Mucosa of rectum (tissue), 2 donors: ENCODE measurements around the gene RBM15.

Experiments used
- H3K27ac ChIP-seq, 2 donors: one replicate each; pipeline ENCODE4 v1.7.0; 2013; ENCODE audit warnings: inconsistent platforms in 2 of 2, low read depth in 2 of 2, low read length in 2 of 2
- H3K27me3 ChIP-seq, 2 donors: one replicate each; pipeline ENCODE4 v1.7.0; 2013; ENCODE audit warnings: low read length in 2 of 2; ENCODE audit not compliant: control insufficient read depth in 2 of 2, insufficient read depth in 2 of 2
- H3K36me3 ChIP-seq, 2 donors: one replicate each; pipeline ENCODE4 v1.7.0; 2013; ENCODE audit warnings: low read length in 2 of 2; ENCODE audit not compliant: control insufficient read depth in 2 of 2, insufficient read depth in 2 of 2
- H3K4me1 ChIP-seq, 2 donors: one replicate each; pipeline ENCODE4 v1.7.0; 2013; ENCODE audit warnings: low read length in 2 of 2, mild to moderate bottlenecking in 1 of 2; ENCODE audit not compliant: control insufficient read depth in 2 of 2, insufficient read depth in 2 of 2
- H3K4me3 ChIP-seq, 2 donors: one replicate each; pipeline ENCODE4 v1.7.0; 2013; ENCODE audit warnings: low read length in 2 of 2
- H3K9ac ChIP-seq, 2 donors: one replicate each; pipeline ENCODE4 v1.7.0; 2013; ENCODE audit warnings: low read length in 2 of 2, low read depth in 1 of 2, mild to moderate bottlenecking in 1 of 2
- H3K9me3 ChIP-seq, 2 donors: one replicate each; pipeline ENCODE4 v1.7.0; 2013; ENCODE audit warnings: low read length in 2 of 2; ENCODE audit not compliant: control insufficient read depth in 2 of 2
- donor health status: healthy.
- donor health status: Normal muscosa, but diverticular disease.

The RBM15 gene

DNA sequence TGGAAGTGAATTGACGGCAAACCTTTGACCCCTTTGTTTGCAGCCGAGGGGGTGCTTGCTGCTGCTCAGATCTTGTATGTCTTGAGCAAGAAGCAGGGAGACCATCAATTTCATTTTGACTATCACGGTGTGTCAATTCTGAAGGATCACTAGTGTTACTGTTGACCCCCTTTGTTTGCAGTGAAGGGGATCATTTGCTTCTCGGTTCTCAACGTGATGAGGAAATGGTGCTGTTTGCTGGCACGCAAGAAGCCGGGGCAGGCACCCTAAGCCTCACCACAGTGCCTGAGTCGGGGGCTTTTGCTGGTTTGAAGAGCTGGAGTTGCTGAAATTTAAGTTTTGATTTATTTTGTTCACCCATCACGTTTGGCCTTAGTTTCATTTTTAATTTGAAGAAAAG, 7.5 kb downstream of the RBM15 start:
- no peak overlapping the region for H3K9ac ChIP-seq
- peaks cover 22 to 28% of the 10 kb centered on the region in 2 donors for H3K4me1 ChIP-seq
- H3K4me3 ChIP-seq = no peak overlapping the region

DNA sequence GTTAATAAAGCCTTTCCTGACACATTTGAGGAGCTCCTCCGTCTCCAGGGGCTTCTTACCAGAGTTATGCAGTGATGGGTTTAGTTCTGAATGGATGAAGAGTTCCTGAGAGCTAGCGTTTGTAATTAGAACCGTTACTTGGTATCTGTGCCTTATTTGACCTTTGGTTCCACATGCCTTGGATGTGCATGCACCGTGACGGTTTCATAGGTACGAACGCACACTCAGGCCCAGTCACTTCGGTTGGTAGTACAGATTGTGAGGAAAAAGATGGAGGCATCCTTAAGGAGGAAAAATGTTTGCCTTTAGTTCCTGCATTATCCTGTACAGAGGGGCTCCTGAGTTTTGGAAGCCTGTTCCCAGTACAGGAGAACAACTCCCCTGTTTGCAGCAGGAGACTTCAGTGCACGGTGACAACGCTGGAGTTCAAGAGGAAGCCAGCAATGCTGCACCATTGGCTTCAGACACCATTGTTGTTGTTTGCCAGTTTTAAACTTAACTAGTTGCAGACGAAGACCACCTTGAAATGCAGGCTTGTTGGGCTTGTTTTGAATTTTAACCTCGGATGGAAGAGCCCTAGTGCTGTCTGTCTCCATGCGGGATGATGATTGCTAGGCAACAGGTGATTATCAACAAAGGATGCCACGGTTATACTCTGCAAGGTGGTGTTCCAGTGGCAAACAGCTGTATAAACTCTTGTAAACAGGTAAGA, 8.2 kb downstream of the RBM15 start:
- Histone ChIP-seq H3K9me3 (no peaks in the 10 kb centered on the region), H3K27me3 (no peaks in the 10 kb centered on the region), H3K4me3 (no peak overlapping the region), H3K27ac (no peak overlapping the region), H3K9ac (no peak overlapping the region), H3K36me3 (peaks cover 15 to 20% of the 10 kb centered on the region in 2 donors), H3K4me1 (peaks cover 16 to 23% of the 10 kb centered on the region in 2 donors)

More for the DNA sequence above, 7.5 kb downstream of the RBM15 start:
- Histone ChIP-seq H3K27ac (no peak overlapping the region), H3K9me3 (no peaks in the 10 kb centered on the region), H3K36me3 (peaks cover 16 to 24% of the 10 kb centered on the region in 2 donors), H3K27me3 (no peaks in the 10 kb centered on the region)

DNA sequence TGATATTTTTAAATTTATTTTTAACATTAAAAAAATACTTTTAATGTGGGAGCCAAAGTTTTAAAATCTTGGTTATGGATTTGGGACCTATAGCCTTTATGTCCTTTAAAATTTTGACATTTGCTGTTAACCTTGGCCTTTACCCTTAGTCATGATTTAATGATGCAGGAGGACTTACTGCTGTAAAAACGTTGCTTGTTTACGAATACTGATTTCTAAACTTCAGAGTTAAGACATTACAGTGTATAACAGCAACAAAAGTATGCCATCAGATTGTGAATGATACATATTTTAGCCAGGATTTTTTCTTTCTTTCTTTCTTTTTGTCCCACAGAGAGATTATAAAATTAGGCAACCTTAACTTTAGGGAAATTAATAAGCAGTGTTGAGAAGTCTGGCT, 8.9 kb downstream of the RBM15 start:
- Histone ChIP-seq H3K27me3 (no peaks in the 10 kb centered on the region), H3K27ac (no peak overlapping the region), H3K36me3 (peaks cover 15 to 20% of the 10 kb centered on the region in 2 donors), H3K9ac (no peak overlapping the region), H3K4me3 (no peak overlapping the region), H3K9me3 (no peaks in the 10 kb centered on the region), H3K4me1 (peaks cover 9 to 20% of the 10 kb centered on the region in 2 donors)

DNA sequence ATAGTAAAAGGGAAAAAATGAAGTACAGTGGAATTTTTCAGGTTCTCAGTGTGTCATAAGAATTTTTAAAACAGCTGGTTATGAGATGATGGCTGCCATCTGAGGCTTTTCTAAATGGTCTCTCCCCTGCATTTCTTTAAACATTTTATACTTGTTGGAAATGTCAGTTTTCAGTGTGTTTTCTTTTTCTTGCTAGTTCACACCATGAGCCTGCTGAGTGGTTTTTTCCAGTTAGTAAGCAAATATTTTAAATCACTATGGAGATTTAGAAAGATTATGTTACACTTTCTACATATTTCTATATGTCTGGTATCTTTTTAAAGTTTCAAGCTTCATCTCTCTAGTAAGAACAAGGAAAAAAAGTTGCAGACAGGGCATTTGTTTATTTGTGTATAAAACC, 9.6 kb downstream of the RBM15 start:
- peaks cover 9 to 13% of the 10 kb centered on the region in 2 donors for H3K4me1 ChIP-seq
- H3K36me3 ChIP-seq = peaks cover 15 to 20% of the 10 kb centered on the region in 2 donors
- no peaks in the 10 kb centered on the region for H3K9me3 ChIP-seq
- no peaks in the 10 kb centered on the region for H3K27me3 ChIP-seq
- no peak overlapping the region for H3K27ac ChIP-seq
- no peak overlapping the region for H3K4me3 ChIP-seq
- H3K9ac ChIP-seq = no peak overlapping the region

DNA sequence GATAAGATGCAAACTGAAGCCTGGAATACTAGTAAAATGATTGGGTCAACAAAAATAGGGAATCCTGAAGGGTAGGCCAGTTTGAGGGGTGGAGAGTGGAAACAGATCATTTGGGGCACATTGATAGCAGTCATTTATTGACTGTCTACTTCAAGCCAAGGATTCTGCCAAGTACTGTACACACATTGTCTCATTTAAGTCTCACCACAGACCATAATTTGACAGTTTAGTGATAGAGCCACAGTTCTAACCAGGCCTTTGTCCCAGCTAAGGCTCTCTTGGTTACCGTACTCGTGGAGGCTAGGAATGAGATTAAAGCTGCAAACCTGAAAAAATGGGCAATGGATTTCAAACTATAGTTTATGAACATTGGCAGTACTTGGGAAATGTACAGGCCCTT, 11.2 kb downstream of the RBM15 start:
- peaks cover 15 to 17% of the 10 kb centered on the region in 2 donors for H3K36me3 ChIP-seq
- H3K9ac ChIP-seq = no peak overlapping the region
- no peak overlapping the region for H3K27ac ChIP-seq
- peaks cover 4 to 10% of the 10 kb centered on the region in 2 donors for H3K4me1 ChIP-seq
- no peaks in the 10 kb centered on the region for H3K27me3 ChIP-seq
- H3K9me3 ChIP-seq = no peaks in the 10 kb centered on the region
- no peak overlapping the region for H3K4me3 ChIP-seq

DNA sequence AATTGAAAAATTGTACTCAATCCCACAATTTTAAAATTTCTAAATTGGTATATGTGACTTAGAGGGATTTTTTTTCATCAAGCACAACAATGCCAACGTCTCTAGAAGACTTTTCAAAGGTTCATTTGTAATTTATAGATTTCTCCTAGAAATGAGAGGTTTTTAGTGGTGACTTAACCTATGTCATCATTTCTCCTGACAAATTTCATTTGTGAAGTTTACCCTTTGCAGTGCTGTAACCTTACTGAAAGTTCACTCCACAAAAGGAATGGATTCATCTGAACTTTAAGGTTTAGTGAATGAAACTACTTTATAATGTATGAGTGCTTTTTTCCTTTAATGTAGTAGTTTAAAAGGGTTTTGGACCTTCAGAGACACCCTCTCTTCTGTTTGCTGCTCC, 16.1 kb downstream of the RBM15 start:
- H3K4me1 ChIP-seq = peaks cover 0 to 3% of the 10 kb centered on the region in 2 donors
- no peak overlapping the region for H3K9ac ChIP-seq
- H3K27ac ChIP-seq = no peak overlapping the region
- peaks cover 6 to 10% of the 10 kb centered on the region in 2 donors for H3K36me3 ChIP-seq
- H3K9me3 ChIP-seq = no peaks in the 10 kb centered on the region
- H3K27me3 ChIP-seq = no peaks in the 10 kb centered on the region
- H3K4me3 ChIP-seq = no peak overlapping the region

DNA sequence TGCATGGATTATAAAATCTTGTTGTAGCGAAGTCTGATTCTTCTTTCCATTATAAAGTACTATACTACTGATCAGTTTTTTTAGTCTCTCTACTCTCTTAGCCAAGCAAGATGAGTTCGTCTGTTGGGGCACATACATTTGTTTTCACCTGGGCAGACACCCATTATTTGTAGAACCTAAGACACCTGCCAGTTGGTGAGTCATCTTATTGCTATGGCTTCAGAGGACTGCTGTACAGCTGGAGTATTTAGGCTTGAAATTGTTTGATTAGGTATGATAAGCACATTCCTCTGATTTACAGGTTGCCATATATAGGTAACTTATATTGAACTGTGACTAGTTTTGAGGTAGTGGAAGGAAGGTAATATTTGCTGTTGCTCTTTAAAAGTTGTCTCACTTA, 17.2 kb downstream of the RBM15 start:
- H3K27me3 ChIP-seq = no peaks in the 10 kb centered on the region
- H3K4me1 ChIP-seq = peaks cover 0 to 3% of the 10 kb centered on the region in 2 donors
- H3K27ac ChIP-seq = peak overlapping the region in 1 of 2 donors; percentile 31
- peaks cover 6 to 14% of the 10 kb centered on the region in 2 donors for H3K36me3 ChIP-seq
- H3K9ac ChIP-seq = no peak overlapping the region
- no peak overlapping the region for H3K4me3 ChIP-seq
- H3K9me3 ChIP-seq = no peaks in the 10 kb centered on the region

DNA sequence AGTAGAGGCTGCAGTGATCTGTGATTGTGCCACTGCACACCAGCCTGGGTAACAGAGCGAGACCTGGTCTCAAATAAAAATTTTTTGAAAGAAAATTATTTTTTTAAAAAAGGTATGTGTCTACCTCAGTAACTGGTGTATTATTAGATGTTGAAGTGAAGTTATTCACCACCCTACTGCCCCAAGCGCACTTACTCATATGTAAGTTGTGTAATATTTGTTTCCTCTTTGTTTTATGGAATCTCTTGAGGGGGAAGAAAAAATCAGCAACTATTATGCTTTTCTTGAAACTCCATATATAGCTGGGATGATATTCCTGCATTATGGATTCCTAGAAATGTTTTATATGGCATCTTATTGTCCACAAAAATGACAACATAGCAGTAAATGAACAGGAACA, 21.3 kb downstream of the RBM15 start:
- H3K27me3 ChIP-seq = no peaks in the 10 kb centered on the region
- peaks cover 0 to 3% of the 10 kb centered on the region in 2 donors for H3K4me1 ChIP-seq
- peaks cover 10 to 20% of the 10 kb centered on the region in 2 donors for H3K36me3 ChIP-seq
- H3K9ac ChIP-seq = no peak overlapping the region
- H3K9me3 ChIP-seq = no peaks in the 10 kb centered on the region
- no peak overlapping the region for H3K27ac ChIP-seq
- no peak overlapping the region for H3K4me3 ChIP-seq

DNA sequence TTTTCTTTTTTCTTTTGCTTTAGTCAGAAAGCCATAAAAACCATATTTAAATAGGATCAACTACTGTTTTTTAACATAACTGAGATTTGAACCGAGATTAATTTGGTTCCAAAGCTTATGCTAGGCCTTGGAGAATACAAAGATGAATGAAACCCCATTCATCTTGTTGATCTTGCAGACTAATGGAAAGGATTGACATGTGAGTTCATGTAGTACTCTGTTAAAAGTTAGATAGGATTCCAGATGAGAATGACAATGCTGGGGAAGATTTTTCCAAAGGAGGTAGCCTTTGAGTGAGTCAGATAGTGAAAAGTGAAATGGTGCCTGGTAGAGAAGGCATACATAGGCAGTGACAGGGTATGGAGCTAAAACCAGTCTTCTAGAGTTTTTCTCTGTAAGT, 22.7 kb downstream of the RBM15 start:
- H3K9me3 ChIP-seq = no peaks in the 10 kb centered on the region
- H3K4me1 ChIP-seq = no peaks in the 10 kb centered on the region
- H3K36me3 ChIP-seq = peaks cover 11 to 19% of the 10 kb centered on the region in 2 donors
- no peak overlapping the region for H3K4me3 ChIP-seq
- H3K9ac ChIP-seq = no peak overlapping the region
- H3K27ac ChIP-seq = no peak overlapping the region
- no peaks in the 10 kb centered on the region for H3K27me3 ChIP-seq

DNA sequence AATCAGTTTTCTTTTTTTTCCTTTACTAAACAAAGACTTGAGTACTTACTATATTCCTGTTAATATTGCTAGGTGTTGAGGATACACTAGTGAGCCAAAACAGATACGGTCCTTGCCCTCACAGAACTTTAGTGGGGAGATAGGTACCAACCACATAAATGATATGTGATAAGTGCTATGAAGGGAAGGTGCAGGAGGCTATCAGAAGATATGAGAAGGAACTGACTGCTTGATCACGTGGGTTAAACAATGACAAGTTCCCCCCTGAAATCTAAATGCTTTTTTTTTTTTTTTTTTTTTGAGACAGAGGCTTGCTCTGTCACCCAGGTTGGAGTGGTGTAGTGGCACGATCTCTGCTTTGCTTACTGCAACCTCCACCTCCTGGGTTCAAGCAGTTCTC, 25.0 kb downstream of the RBM15 start:
- Histone ChIP-seq H3K36me3 (peaks cover 11 to 25% of the 10 kb centered on the region in 2 donors), H3K9ac (no peak overlapping the region), H3K27ac (no peak overlapping the region), H3K9me3 (no peaks in the 10 kb centered on the region), H3K4me1 (no peaks in the 10 kb centered on the region), H3K27me3 (no peaks in the 10 kb centered on the region), H3K4me3 (no peak overlapping the region)
